ENCODE data around the gene USP2.

DNA sequence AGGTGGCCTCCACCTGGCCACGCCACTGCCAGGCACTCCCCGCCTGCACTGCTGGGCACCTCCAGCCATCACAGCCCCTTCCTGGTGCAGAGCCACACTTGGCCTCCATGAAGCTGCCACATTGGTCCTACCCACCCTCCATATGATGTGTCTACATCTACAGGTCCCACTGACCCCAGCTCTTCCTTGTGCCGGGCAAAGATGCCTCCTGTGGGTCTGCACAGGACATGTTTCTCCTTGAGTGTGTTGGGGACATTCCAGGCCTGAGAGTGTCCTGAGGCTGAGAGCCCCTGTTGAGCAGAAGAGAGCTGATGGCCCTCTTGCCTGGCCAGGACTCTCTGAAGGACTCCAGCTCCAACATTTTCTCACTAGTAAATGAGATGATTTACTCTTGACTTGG, 34.0 kb upstream of the USP2 start:
- TF ChIP-seq, protein P1, sequence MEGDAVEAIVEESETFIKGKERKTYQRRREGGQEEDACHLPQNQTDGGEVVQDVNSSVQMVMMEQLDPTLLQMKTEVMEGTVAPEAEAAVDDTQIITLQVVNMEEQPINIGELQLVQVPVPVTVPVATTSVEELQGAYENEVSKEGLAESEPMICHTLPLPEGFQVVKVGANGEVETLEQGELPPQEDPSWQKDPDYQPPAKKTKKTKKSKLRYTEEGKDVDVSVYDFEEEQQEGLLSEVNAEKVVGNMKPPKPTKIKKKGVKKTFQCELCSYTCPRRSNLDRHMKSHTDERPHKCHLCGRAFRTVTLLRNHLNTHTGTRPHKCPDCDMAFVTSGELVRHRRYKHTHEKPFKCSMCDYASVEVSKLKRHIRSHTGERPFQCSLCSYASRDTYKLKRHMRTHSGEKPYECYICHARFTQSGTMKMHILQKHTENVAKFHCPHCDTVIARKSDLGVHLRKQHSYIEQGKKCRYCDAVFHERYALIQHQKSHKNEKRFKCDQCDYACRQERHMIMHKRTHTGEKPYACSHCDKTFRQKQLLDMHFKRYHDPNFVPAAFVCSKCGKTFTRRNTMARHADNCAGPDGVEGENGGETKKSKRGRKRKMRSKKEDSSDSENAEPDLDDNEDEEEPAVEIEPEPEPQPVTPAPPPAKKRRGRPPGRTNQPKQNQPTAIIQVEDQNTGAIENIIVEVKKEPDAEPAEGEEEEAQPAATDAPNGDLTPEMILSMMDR (IDR thresholded peaks at IDR 0.05; ENCODE audit: insufficient read depth, low read depth, low read length): no peak
- TF ChIP-seq EZH2 (IDR thresholded peaks at IDR 0.05; ENCODE audit: insufficient read depth, low read length): no peak
